H9 (cell line): ENCODE measurements around the gene PKP3. TPM values are rescaled to one million over a fixed set of nuclear protein-coding genes. Genes with fewer than 3 reads are reported as not detected.

Source experiments
- DNase-seq: peaks from one replicate; pipeline ENCODE4 v3.0.0-alpha.2; 2017
- H2AFZ ChIP-seq: one replicate; pipeline ENCODE4 v1.6.1; 2013; ENCODE audit warnings: mild to moderate bottlenecking, low read length, control low read depth, moderate library complexity
- H2AK5ac ChIP-seq: 2 replicates; pipeline ENCODE4 v1.6.1; 2013; ENCODE audit warnings: low read length, control low read depth, mixed read lengths; ENCODE audit not compliant: insufficient read length
- H2BK120ac ChIP-seq: one replicate; pipeline ENCODE4 v1.6.1; 2013; ENCODE audit warnings: low read depth, mild to moderate bottlenecking, low read length, control low read depth, inconsistent platforms; ENCODE audit not compliant: poor library complexity, severe bottlenecking
- H2BK12ac ChIP-seq: 2 replicates; pipeline ENCODE4 v1.6.1; 2013; ENCODE audit warnings: low read length, control low read depth, mixed read lengths, low read depth; ENCODE audit not compliant: insufficient read length
- H2BK15ac ChIP-seq: 2 replicates; pipeline ENCODE4 v1.6.1; 2013; ENCODE audit warnings: low read depth, low read length, control low read depth
- H2BK20ac ChIP-seq: one replicate; pipeline ENCODE4 v1.6.1; 2013; ENCODE audit warnings: low read depth, mild to moderate bottlenecking, low read length, control low read depth, inconsistent platforms; ENCODE audit not compliant: poor library complexity, severe bottlenecking
- H2BK5ac ChIP-seq: 2 replicates; pipeline ENCODE4 v1.6.1; 2013; ENCODE audit warnings: low read length, control low read depth, mixed read lengths; ENCODE audit not compliant: insufficient read length
- H3K14ac ChIP-seq: 2 replicates; pipeline ENCODE4 v1.6.1; 2013; ENCODE audit warnings: low read length, control low read depth; ENCODE audit not compliant: insufficient read depth
- H3K18ac ChIP-seq: 2 replicates; pipeline ENCODE4 v1.6.1; 2013; ENCODE audit warnings: low read depth, mild to moderate bottlenecking, mixed read lengths, low read length, control low read depth; ENCODE audit not compliant: insufficient read length
- H3K23ac ChIP-seq: 2 replicates; pipeline ENCODE4 v1.6.1; 2013; ENCODE audit warnings: low read length, control low read depth, mixed read lengths, low read depth; ENCODE audit not compliant: insufficient read length
- H3K23me2 ChIP-seq: 2 replicates; pipeline ENCODE4 v1.6.1; 2013; ENCODE audit warnings: low read depth, mild to moderate bottlenecking, mixed read lengths, low read length, control low read depth; ENCODE audit not compliant: insufficient read length, poor library complexity, severe bottlenecking
- H3K27ac ChIP-seq: 2 replicates; pipeline ENCODE4 v1.5.1; 2013; ENCODE audit warnings: low read length, control low read depth, mixed read lengths, low read depth; ENCODE audit not compliant: insufficient read length
- H3K27me3 ChIP-seq: 2 replicates; pipeline ENCODE4 v1.6.1; 2013; ENCODE audit warnings: low read length, control low read depth, inconsistent platforms; ENCODE audit not compliant: insufficient read depth
- H3K4ac ChIP-seq: 2 replicates; pipeline ENCODE4 v1.6.1; 2013; ENCODE audit warnings: low read depth, mild to moderate bottlenecking, control low read depth, inconsistent platforms, low read length, moderate library complexity
- H3K4me1 ChIP-seq: 2 replicates; pipeline ENCODE4 v1.6.1; 2013; ENCODE audit warnings: low read length, control low read depth, inconsistent platforms; ENCODE audit not compliant: insufficient read depth
- H3K4me2 ChIP-seq: 2 replicates; pipeline ENCODE4 v1.6.1; 2013; ENCODE audit warnings: low read length, control low read depth, mixed read lengths; ENCODE audit not compliant: insufficient read length, insufficient read depth
- H3K56ac ChIP-seq: 2 replicates; pipeline ENCODE4 v1.6.1; 2013; ENCODE audit warnings: low read depth, mild to moderate bottlenecking, mixed read lengths, low read length, control low read depth; ENCODE audit not compliant: insufficient read length
- H3K79me1 ChIP-seq: 2 replicates; pipeline ENCODE4 v1.6.1; 2013; ENCODE audit warnings: low read depth, mild to moderate bottlenecking, moderate library complexity, low read length, control low read depth, inconsistent platforms; ENCODE audit not compliant: insufficient read depth, poor library complexity, severe bottlenecking
- H3K79me2 ChIP-seq: 2 replicates; pipeline ENCODE4 v1.6.1; 2013; ENCODE audit warnings: low read length, control low read depth, inconsistent platforms; ENCODE audit not compliant: insufficient read depth
- H3K9ac ChIP-seq: 2 replicates; pipeline ENCODE4 v1.6.1; 2013; ENCODE audit warnings: low read length, control low read depth, mixed read lengths; ENCODE audit not compliant: insufficient read length; ENCODE audit errors: extremely low read depth
- H3K9me3 ChIP-seq: one replicate; pipeline ENCODE4 v1.6.1; 2013; ENCODE audit warnings: low read depth, low read length, inconsistent platforms; ENCODE audit not compliant: control insufficient read depth
- H3T11ph ChIP-seq: one replicate; pipeline ENCODE4 v1.6.1; 2013; ENCODE audit warnings: mild to moderate bottlenecking, low read length, control low read depth, inconsistent platforms
- H4K20me1 ChIP-seq: one replicate; pipeline ENCODE4 v1.6.1; 2013; ENCODE audit not compliant: control insufficient read depth, insufficient read length, insufficient read depth
- H4K5ac ChIP-seq: 2 replicates; pipeline ENCODE4 v1.6.1; 2013; ENCODE audit warnings: low read depth, mild to moderate bottlenecking, mixed read lengths, low read length, control low read depth; ENCODE audit not compliant: insufficient read length
- H4K8ac ChIP-seq: replicated peaks from 2 replicates; pipeline ENCODE4 v1.6.1; 2013; ENCODE audit warnings: low read length, control low read depth, mixed read lengths, low read depth; ENCODE audit not compliant: insufficient read length
- H4K91ac ChIP-seq: 2 replicates; pipeline ENCODE4 v1.6.1; 2013; ENCODE audit warnings: low read depth, mild to moderate bottlenecking, moderate library complexity, mixed read lengths, low read length, control low read depth; ENCODE audit not compliant: insufficient read length
- H3K27ac Mint-ChIP-seq, 3 experiments: 2 replicates in 2 of 3; 3 replicates in 1 of 3; pipeline ENCODE4 v1.8.0; 2020 to 2021; ENCODE audit warnings: mixed read lengths in 3 of 3, mild to moderate bottlenecking in 1 of 3, moderate library complexity in 1 of 3
- H3K27me3 Mint-ChIP-seq: 2 replicates; pipeline ENCODE4 v1.8.0; 2021; ENCODE audit warnings: low read depth, mild to moderate bottlenecking, moderate library complexity, mixed read lengths
- H3K36me3 Mint-ChIP-seq, 3 experiments: 2 replicates in 2 of 3; 3 replicates in 1 of 3; pipeline ENCODE4 v1.8.0; 2020 to 2021; ENCODE audit warnings: low read depth in 3 of 3, mixed read lengths in 3 of 3; ENCODE audit not compliant: insufficient read depth in 1 of 3
- H3K4me1 Mint-ChIP-seq, 2 experiments: 2 replicates each; pipeline ENCODE4 v1.8.0; 2020; ENCODE audit warnings: mixed read lengths in 2 of 2
- H3K4me3 Mint-ChIP-seq, 2 experiments: 2 replicates in 1 of 2; 3 replicates in 1 of 2; pipeline ENCODE4 v1.8.0; 2020 to 2021; ENCODE audit warnings: mild to moderate bottlenecking in 2 of 2, mixed read lengths in 2 of 2, moderate library complexity in 1 of 2
- H3K9me3 Mint-ChIP-seq, 2 experiments: 2 replicates in 1 of 2; 3 replicates in 1 of 2; pipeline ENCODE4 v1.8.0; 2020; ENCODE audit warnings: mild to moderate bottlenecking in 2 of 2, mixed read lengths in 2 of 2, moderate library complexity in 1 of 2
- WGBS: extraction: QIAGEN DNeasy Blood & Tissue Kit; methylation state at CpG from one replicate; pipeline ENCODE4 v1.1.7; 2013; ENCODE audit warnings: missing lambda C conversion rate, low lambda C conversion rate, mixed read lengths; ENCODE audit not compliant: insufficient read length; ENCODE audit errors: extremely low coverage; 5-methylcytosine and 5-hydroxymethylcytosine counted together
- total RNA-seq: library from RNA; stranded (reverse); gene quantifications from 2 replicates; pipeline ENCODE4 v1.2.1, GENCODE V29; 2021
- TF ChIP-seq, protein P1 (sequence below): fragments of 200-600 bp; sonication (generic); conservative IDR thresholded peaks from 3 replicates; pipeline ENCODE4 v1.8.0; 2021; ENCODE audit warnings: antibody characterized with exemption, mild to moderate bottlenecking

The PKP3 gene
- total RNA-seq, 1 experiment from 2014 or later, result 41.7 TPM

DNA sequence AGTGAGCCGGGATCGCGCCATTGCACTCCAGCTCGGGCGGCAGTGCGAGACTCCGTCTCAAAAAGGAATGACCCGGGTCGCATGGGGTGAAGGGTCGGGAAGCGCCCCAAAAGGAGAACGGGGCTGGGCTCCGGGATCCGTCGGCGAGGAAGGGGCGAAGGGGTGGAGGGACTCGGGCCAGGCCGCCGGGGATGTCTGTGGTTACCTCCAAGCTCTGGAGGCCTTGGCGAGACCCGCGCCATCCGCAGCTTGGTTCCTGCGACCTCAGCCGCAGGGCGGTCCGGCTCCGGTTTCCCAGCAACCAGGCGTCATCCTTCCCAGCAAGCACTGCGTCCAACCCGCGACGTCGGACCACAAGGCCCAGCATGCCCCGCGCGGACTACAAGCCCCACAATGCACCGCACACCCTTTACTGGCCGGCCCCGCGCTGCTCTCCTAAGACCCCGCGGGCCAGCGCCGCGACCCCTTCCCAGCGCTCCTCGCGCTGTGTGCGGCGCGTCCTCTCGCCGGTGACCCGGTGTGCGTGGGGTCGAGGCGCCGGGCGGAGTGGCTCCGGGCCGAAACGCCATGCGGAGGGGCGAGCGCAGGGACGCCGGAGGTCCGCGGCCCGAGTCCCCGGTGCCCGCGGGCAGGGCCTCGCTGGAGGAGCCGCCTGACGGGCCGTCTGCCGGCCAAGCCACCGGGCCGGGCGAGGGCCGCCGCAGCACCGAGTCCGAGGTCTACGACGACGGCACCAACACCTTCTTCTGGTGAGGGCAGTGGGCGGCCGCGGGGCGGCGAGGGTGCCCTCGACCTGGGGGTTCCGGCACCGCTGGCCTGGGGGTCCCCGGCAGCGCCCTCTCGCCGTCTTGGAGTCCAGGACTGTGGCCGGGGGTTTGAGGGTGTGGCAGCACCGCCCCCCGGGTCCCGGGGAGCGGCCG is 56.1 kb downstream of the PKP3 start, which contains the start of gene PTDSS2:
Gene PTDSS2 (plus strand): TSS at position 391 of the 920 bp plus-strand sequence. CDS start 177 bp downstream, at position 568.
- TF ChIP-seq, protein P1, sequence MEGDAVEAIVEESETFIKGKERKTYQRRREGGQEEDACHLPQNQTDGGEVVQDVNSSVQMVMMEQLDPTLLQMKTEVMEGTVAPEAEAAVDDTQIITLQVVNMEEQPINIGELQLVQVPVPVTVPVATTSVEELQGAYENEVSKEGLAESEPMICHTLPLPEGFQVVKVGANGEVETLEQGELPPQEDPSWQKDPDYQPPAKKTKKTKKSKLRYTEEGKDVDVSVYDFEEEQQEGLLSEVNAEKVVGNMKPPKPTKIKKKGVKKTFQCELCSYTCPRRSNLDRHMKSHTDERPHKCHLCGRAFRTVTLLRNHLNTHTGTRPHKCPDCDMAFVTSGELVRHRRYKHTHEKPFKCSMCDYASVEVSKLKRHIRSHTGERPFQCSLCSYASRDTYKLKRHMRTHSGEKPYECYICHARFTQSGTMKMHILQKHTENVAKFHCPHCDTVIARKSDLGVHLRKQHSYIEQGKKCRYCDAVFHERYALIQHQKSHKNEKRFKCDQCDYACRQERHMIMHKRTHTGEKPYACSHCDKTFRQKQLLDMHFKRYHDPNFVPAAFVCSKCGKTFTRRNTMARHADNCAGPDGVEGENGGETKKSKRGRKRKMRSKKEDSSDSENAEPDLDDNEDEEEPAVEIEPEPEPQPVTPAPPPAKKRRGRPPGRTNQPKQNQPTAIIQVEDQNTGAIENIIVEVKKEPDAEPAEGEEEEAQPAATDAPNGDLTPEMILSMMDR, result no peak
- peaks cover 0 to 2% of the 10 kb centered on the region in 2 experiments; a peak in 2 of 5 replicates for H3K9me3 Mint-ChIP-seq
- Histone ChIP-seq H3K14ac (peak within 1 kb of the TSS; percentile 33; the same call in 1 of the 2 replicates), H3K27ac (no peak within 1 kb of the TSS), H4K20me1 (no peaks in the 10 kb centered on the region), H3K9me3 (no peaks in the 10 kb centered on the region), H2BK15ac (no peak within 1 kb of the TSS), H3K18ac (no peak within 1 kb of the TSS), H3K9ac (peak within 1 kb of the TSS; percentile 1), H3K23me2 (peaks cover 7% of the 10 kb centered on the region), H4K8ac (no peak within 1 kb of the TSS), H3K23ac (no peak within 1 kb of the TSS), H3K79me2 (peaks cover 5% of the 10 kb centered on the region; the same call in 1 of the 2 replicates), H2AK5ac (no peak within 1 kb of the TSS), H2BK5ac (no peak within 1 kb of the TSS), H2AFZ (no peak within 1 kb of the TSS), H3K56ac (no peak within 1 kb of the TSS), H3K79me1 (peaks cover 7% of the 10 kb centered on the region), H3T11ph (no peak within 1 kb of the TSS), H3K4ac (no peak within 1 kb of the TSS), H2BK20ac (no peak within 1 kb of the TSS), H3K4me2 (peak within 1 kb of the TSS; percentile 59), H2BK120ac (no peak within 1 kb of the TSS), H4K91ac (no peak within 1 kb of the TSS), H4K5ac (no peak within 1 kb of the TSS), H3K27me3 (no peaks in the 10 kb centered on the region), H3K4me1 (no peaks in the 10 kb centered on the region), H2BK12ac (no peak within 1 kb of the TSS)
- peak; percentile 98 for DNase-seq
- H3K27me3 Mint-ChIP-seq, result peaks cover 5% of the 10 kb centered on the region; the same call in 1 of the 2 replicates
- H3K4me3 Mint-ChIP-seq, result peak within 1 kb of the TSS; percentile 96
- H3K36me3 Mint-ChIP-seq, result peaks cover 14 to 29% (median 26%) of the 10 kb centered on the region in 3 experiments; a peak in 6 of 7 replicates
- peaks cover 21 to 23% of the 10 kb centered on the region in 2 experiments for H3K4me1 Mint-ChIP-seq
- peak within 1 kb of the TSS; percentile 92 to 98 (median 96); a peak in 6 of 7 replicates for H3K27ac Mint-ChIP-seq
- no CpG with 5 or more reads among the region's 108 CpGs for WGBS
